Spleen (tissue), 11 donors: Measurements from ENCODE around the gene VASN. TPM values are rescaled to one million over a fixed set of nuclear protein-coding genes. Genes with fewer than 3 reads are reported as not detected.

Experiments
- DNase-seq: peaks from one replicate; pipeline ENCODE4 v3.0.0-alpha.2; 2020
- H3K27ac ChIP-seq, 8 donors: fragments of 200-600 bp; sonication (generic) in 7 of 8; 1 replicate in 4 of 8; 2 replicates in 4 of 8; pipeline versions ENCODE4 v1.5.0 to v1.8.0; 2016 to 2021; ENCODE audit warnings: inconsistent platforms in 4 of 8, mild to moderate bottlenecking in 4 of 8, moderate library complexity in 1 of 8
- H3K27me3 ChIP-seq, 7 donors: fragments of 200-600 bp; sonication (generic) in 6 of 7; replicated peaks in 1 of 7; 1 replicate in 4 of 7; 2 replicates in 3 of 7; pipeline versions ENCODE4 v1.5.0 to v1.8.0; 2016 to 2021; ENCODE audit warnings: inconsistent platforms in 3 of 7, mild to moderate bottlenecking in 1 of 7
- H3K36me3 ChIP-seq, 6 donors: fragments of 200-600 bp; sonication (generic) in 5 of 6; 1 replicate in 4 of 6; 2 replicates in 2 of 6; pipeline versions ENCODE4 v1.5.0 to v1.8.0; 2016 to 2021; ENCODE audit warnings: inconsistent platforms in 2 of 6
- H3K4me1 ChIP-seq, 6 donors: fragments of 200-600 bp; sonication (generic) in 5 of 6; 1 replicate in 3 of 6; 2 replicates in 3 of 6; pipeline versions ENCODE4 v1.5.0 to v1.8.0; 2016 to 2021; ENCODE audit warnings: inconsistent platforms in 3 of 6
- H3K4me3 ChIP-seq, 8 donors: fragments of 200-600 bp; sonication (generic) in 7 of 8; 1 replicate in 4 of 8; 2 replicates in 4 of 8; pipeline versions ENCODE4 v1.5.0 to v1.8.0; 2016 to 2021; ENCODE audit warnings: inconsistent platforms in 4 of 8, mild to moderate bottlenecking in 4 of 8, moderate library complexity in 2 of 8
- H3K9me3 ChIP-seq, 8 donors: fragments of 200-600 bp; sonication (generic) in 7 of 8; 1 replicate in 4 of 8; 2 replicates in 4 of 8; pipeline versions ENCODE4 v1.5.0 to v1.8.0; 2016 to 2021; ENCODE audit warnings: inconsistent platforms in 4 of 8
- CTCF ChIP-seq, 11 experiments: fragments of 200-600 bp in 7 of 11; fragments of 450-650 bp in 4 of 11; sonication (generic) in 4 of 11; IDR thresholded peaks in 8 of 11; conservative IDR thresholded peaks in 3 of 11; 1 replicate in 7 of 11; 2 replicates in 4 of 11; pipeline versions ENCODE4 v1.4.0 to v1.8.0; 2016 to 2021; ENCODE audit warnings: antibody characterized with exemption in 11 of 11, inconsistent platforms in 4 of 11, mild to moderate bottlenecking in 1 of 11
- POLR2A ChIP-seq, 3 donors: fragments of 450-650 bp; IDR thresholded peaks; one replicate each; pipeline ENCODE4 v1.5.1; 2017; ENCODE audit warnings: antibody characterized with exemption in 3 of 3, mild to moderate bottlenecking in 1 of 3
- POLR2AphosphoS5 ChIP-seq, 3 donors: sonication (generic); formaldehyde crosslinking; IDR thresholded peaks; one replicate each; pipeline ENCODE4 v1.5.1; 2017; ENCODE audit warnings: antibody characterized with exemption in 3 of 3
- WGBS, 5 donors: extraction: QIAGEN DNeasy Blood & Tissue Kit in 3 of 5; methylation state at CpG; one replicate each; pipeline versions ENCODE4 v1.1.5 to v1.1.7; 2013 to 2018; 5-methylcytosine and 5-hydroxymethylcytosine counted together
- intact Hi-C: fragments of 100-400 bp; cut with DNase I; formaldehyde crosslinking; loops from one replicate; pipeline ENCODE4 v1.15.0; 2023; ENCODE audit warnings: low total_unique reads
- polyA plus RNA-seq, 3 donors: library from polyadenylated mRNA; stranded (reverse); fragments of 200-250 nt; gene quantifications; one replicate each; pipeline ENCODE4 v1.2.1, GENCODE V29; 2013
- total RNA-seq, 7 donors: library from RNA; depleted of rRNA in 3 of 7; stranded (reverse); fragments of >200 nt in 3 of 7; fragmentation: NEBNext Ultra II Directional in 4 of 7; extraction: Animal tissue kit (Norgen Biotek cat#: 25700) in 4 of 7; gene quantifications; one replicate each; pipeline versions ENCODE4 v1.1.0 to v1.2.1, GENCODE V29; 2016 to 2021
- donor health status: healthy with polysubstance abuse.
- donor health status: DM: no; HTN: no; CAD: no; lungs with moderate emphysema.
- donor health status: DM: no; HTN: no; CAD: no.
- donor health status: Bipolar disorder and iron deficiency.
- donor health status: healthy.
- donor health status: DM: no; HTN: no; CAD: no.
- donor health status: DM: yes; HTN: yes; CAD: no.

The VASN gene
- total and polyA plus RNA-seq, 10 donors: 2.0 to 24.9 (median 11.2) TPM

- DNase-seq: no peak
- intact Hi-C loops: no loop called here
- peak overlapping the region in 3 of 8 donors; percentile 1 to 26 (median 5) for H3K27ac ChIP-seq
- no peaks in the 10 kb centered on the region for H3K27me3 ChIP-seq
- peaks cover 0 to 100% (median 74%) of the 10 kb centered on the region in 6 donors for H3K36me3 ChIP-seq
- no peaks in the 10 kb centered on the region for H3K9me3 ChIP-seq
- no peak overlapping the region for H3K4me3 ChIP-seq
- TF ChIP-seq CTCF (IDR thresholded peaks at IDR 0.05 in 8 of 11, conservative IDR thresholded peaks at IDR 0.05 in 3 of 11) (no peak), POLR2AphosphoS5 (IDR thresholded peaks at IDR 0.05) (peak in 1 of 3 donors; percentile 63)
- H3K4me1 ChIP-seq: peaks cover 0 to 83% (median 26%) of the 10 kb centered on the region in 6 donors
- WGBS, 5 donors: 93 to 96% (median 93%) methylated on average over 41 to 55 of the region's 55 CpGs
These were observed 10.5 kb downstream of the VASN start for GRCh38 chr16:4381935-4382794.

- Histone ChIP-seq H3K4me3 (no peak overlapping the region), H3K27ac (peak overlapping the region in 3 of 8 donors; percentile 1 to 26 (median 5)), H3K36me3 (peaks cover 0 to 100% (median 81%) of the 10 kb centered on the region in 6 donors), H3K9me3 (no peaks in the 10 kb centered on the region), H3K27me3 (no peaks in the 10 kb centered on the region), H3K4me1 (peaks cover 0 to 83% (median 26%) of the 10 kb centered on the region in 6 donors)
- TF ChIP-seq POLR2A (IDR thresholded peaks at IDR 0.05) (no peak), CTCF (IDR thresholded peaks at IDR 0.05 in 8 of 11, conservative IDR thresholded peaks at IDR 0.05 in 3 of 11) (no peak), POLR2AphosphoS5 (IDR thresholded peaks at IDR 0.05) (peak in 1 of 3 donors; percentile 48)
- intact Hi-C loops: no loop called here
- 89 to 95% (median 91%) methylated on average over 19 to 21 of the region's 21 CpGs for WGBS, 5 donors
- no peak for DNase-seq
These were observed 11.2 kb downstream of the VASN start for GRCh38 chr16:4382795-4383357.

- TF ChIP-seq CTCF (IDR thresholded peaks at IDR 0.05 in 8 of 11, conservative IDR thresholded peaks at IDR 0.05 in 3 of 11): no peak
- peak in 1 of 3 donors; percentile 59 for TF ChIP-seq POLR2AphosphoS5 (IDR thresholded peaks at IDR 0.05)
- H3K27ac ChIP-seq: peak overlapping the region in 4 of 8 donors; percentile 2 to 69 (median 26)
- no peak overlapping the region for H3K4me3 ChIP-seq
- H3K36me3 ChIP-seq: peaks cover 0 to 100% (median 89%) of the 10 kb centered on the region in 6 donors
- 75 to 88% (median 80%) methylated on average over 10 to 12 of the region's 12 CpGs for WGBS, 5 donors
- no peak for DNase-seq
- H3K4me1 ChIP-seq: peaks cover 0 to 83% (median 26%) of the 10 kb centered on the region in 6 donors
- intact Hi-C loops: no loop called here
- no peaks in the 10 kb centered on the region for H3K27me3 ChIP-seq
- H3K9me3 ChIP-seq: no peaks in the 10 kb centered on the region
These were observed 12.2 kb downstream of the VASN start for GRCh38 chr16:4383591-4384444.
